Keratinocyte (primary cell): ENCODE measurements around the gene RERE. TPM values are rescaled to one million over a fixed set of nuclear protein-coding genes. Genes with fewer than 3 reads are reported as not detected.
"Not testable (repeated sequence)": the region's sequence is repeated elsewhere in the genome, so short reads cannot be mapped to it uniquely, and the experiment has no call there.

Experiments used
- DNase-seq: peaks from one replicate; pipeline ENCODE4 v3.0.0-alpha.2; 2011; ENCODE audit warnings: low read depth, missing footprints, low spot score
- FAIRE-seq: peaks from 2 replicates; lab custom pipeline; 2011; peaks lifted over from hg19 to GRCh38; lab: Jason Lieb, UNC
- H2AFZ ChIP-seq: 2 replicates; pipeline ENCODE4 v1.6.0; 2012; ENCODE audit warnings: low read length, control low read depth, inconsistent platforms; ENCODE audit not compliant: control insufficient read depth
- H3K27ac ChIP-seq: 2 replicates; pipeline ENCODE4 v1.5.1; 2011; ENCODE audit warnings: low read length; ENCODE audit not compliant: control insufficient read depth, insufficient read depth
- H3K27me3 ChIP-seq: 3 replicates; pipeline ENCODE4 v1.6.0; 2011; ENCODE audit warnings: low read length; ENCODE audit not compliant: control insufficient read depth, insufficient read depth; ENCODE audit errors: extremely low read depth
- H3K36me3 ChIP-seq, 2 experiments: 2 replicates in 1 of 2; 3 replicates in 1 of 2; pipeline ENCODE4 v1.5.1; 2011; ENCODE audit warnings: low read length in 2 of 2, mild to moderate bottlenecking in 1 of 2; ENCODE audit not compliant: control insufficient read depth in 2 of 2, insufficient read depth in 2 of 2; ENCODE audit errors: extremely low read depth in 1 of 2
- H3K4me1 ChIP-seq: 3 replicates; pipeline ENCODE4 v1.5.1; 2011; ENCODE audit warnings: low read length; ENCODE audit not compliant: control insufficient read depth, insufficient read depth; ENCODE audit errors: extremely low read depth
- H3K4me2 ChIP-seq: 3 replicates; pipeline ENCODE4 v1.6.0; 2011; ENCODE audit warnings: low read depth, low read length; ENCODE audit not compliant: control insufficient read depth, insufficient read depth; ENCODE audit errors: extremely low read depth
- H3K4me3 ChIP-seq, 3 experiments: fragments of 200-600 bp in 1 of 3; sonication (generic) in 1 of 3; 2 replicates in 2 of 3; 3 replicates in 1 of 3; pipeline ENCODE4 v1.5.1; 2011 to 2016; ENCODE audit warnings: low read length in 3 of 3, mild to moderate bottlenecking in 3 of 3, control low read depth in 2 of 3, inconsistent platforms in 1 of 3, low read depth in 1 of 3, mixed read lengths in 1 of 3, mixed run types in 1 of 3, moderate library complexity in 1 of 3; ENCODE audit not compliant: control insufficient read depth in 2 of 3, insufficient read depth in 2 of 3; ENCODE audit errors: extremely low read depth in 1 of 3
- H3K79me2 ChIP-seq: 2 replicates; pipeline ENCODE4 v1.6.0; 2012; ENCODE audit warnings: low read length; ENCODE audit not compliant: control insufficient read depth, insufficient read depth
- H3K9ac ChIP-seq: 3 replicates; pipeline ENCODE4 v1.6.0; 2011; ENCODE audit warnings: low read length; ENCODE audit not compliant: control insufficient read depth, insufficient read depth; ENCODE audit errors: extremely low read depth
- H3K9me1 ChIP-seq: 3 replicates; pipeline ENCODE4 v1.6.0; 2011; ENCODE audit warnings: low read length; ENCODE audit not compliant: control insufficient read depth, insufficient read depth; ENCODE audit errors: extremely low read depth
- H3K9me3 ChIP-seq: 2 replicates; pipeline ENCODE4 v1.5.1; 2012; ENCODE audit warnings: low read depth, low read length; ENCODE audit not compliant: control insufficient read depth
- H4K20me1 ChIP-seq: 3 replicates; pipeline ENCODE4 v1.6.0; 2011; ENCODE audit warnings: low read length; ENCODE audit not compliant: control insufficient read depth, insufficient read depth; ENCODE audit errors: extremely low read depth
- EZH2 ChIP-seq: IDR thresholded peaks from one replicate; pipeline ENCODE4 v1.6.1; 2012; ENCODE audit warnings: inconsistent platforms, mild to moderate bottlenecking, low read length, moderate library complexity
- dilution Hi-C: fragments of 300-500 bp; cut with MboI; formaldehyde crosslinking; loops from one replicate; pipeline ENCODE4 v1.7.0; 2020; ENCODE audit warnings: low sequenced_read_pairs; ENCODE audit not compliant: extremely low pct_ligation_motif_present
- polyA plus RNA-seq, 5 experiments: library from polyadenylated mRNA; depleted of rRNA in 3 of 5; stranded (reverse) in 3 of 5; stranded (forward) in 1 of 5; unstranded in 1 of 5; fragments of >200 nt; gene quantifications; 1 replicate in 1 of 5; 2 replicates in 3 of 5; 3 replicates in 1 of 5; pipeline versions ENCODE4 v1.2.1 to v1.2.3, GENCODE V29; 2011 to 2012; ENCODE audit warnings: missing spikeins in 2 of 5, low read depth in 1 of 5, low replicate concordance in 1 of 5
- TF ChIP-seq, protein P1 (sequence below), 3 experiments: IDR thresholded peaks in 1 of 3; conservative IDR thresholded peaks in 1 of 3; optimal IDR thresholded peaks in 1 of 3; 2 replicates in 2 of 3; 3 replicates in 1 of 3; pipeline versions ENCODE3 to v1.5.1; 2011; ENCODE audit warnings: low read length in 3 of 3, mild to moderate bottlenecking in 3 of 3, moderate library complexity in 2 of 3, control low read depth in 1 of 3, inconsistent platforms in 1 of 3; ENCODE audit not compliant: insufficient read depth in 2 of 3; ENCODE audit errors: extremely low read depth in 1 of 3

The RERE gene
- polyA plus RNA-seq, 1 donor (not counting 4 experiments of a cell fraction or from before 2014, with no cell fraction given), result 3.8 TPM

GRCh38 chr1:8727809-8728213 is 89.6 kb downstream of the RERE start:
- Histone ChIP-seq H4K20me1 (no peaks in the 10 kb centered on the region), H3K9me3 (no peaks in the 10 kb centered on the region), H3K4me1 (no peaks in the 10 kb centered on the region), H3K36me3 (no peaks in the 10 kb centered on the region), H3K9ac (no peak overlapping the region), H3K79me2 (no peaks in the 10 kb centered on the region), H2AFZ (no peak overlapping the region), H3K27me3 (no peaks in the 10 kb centered on the region), H3K4me3 (no peak overlapping the region), H3K27ac (no peak overlapping the region), H3K4me2 (no peak overlapping the region), H3K9me1 (no peaks in the 10 kb centered on the region)
- dilution Hi-C loops, result loop anchor here (25.0 kb wide), 1 partner anchor 91 kb away; no protein-coding TSS in a partner anchor
- FAIRE-seq, result no peak
- TF ChIP-seq, protein P1, sequence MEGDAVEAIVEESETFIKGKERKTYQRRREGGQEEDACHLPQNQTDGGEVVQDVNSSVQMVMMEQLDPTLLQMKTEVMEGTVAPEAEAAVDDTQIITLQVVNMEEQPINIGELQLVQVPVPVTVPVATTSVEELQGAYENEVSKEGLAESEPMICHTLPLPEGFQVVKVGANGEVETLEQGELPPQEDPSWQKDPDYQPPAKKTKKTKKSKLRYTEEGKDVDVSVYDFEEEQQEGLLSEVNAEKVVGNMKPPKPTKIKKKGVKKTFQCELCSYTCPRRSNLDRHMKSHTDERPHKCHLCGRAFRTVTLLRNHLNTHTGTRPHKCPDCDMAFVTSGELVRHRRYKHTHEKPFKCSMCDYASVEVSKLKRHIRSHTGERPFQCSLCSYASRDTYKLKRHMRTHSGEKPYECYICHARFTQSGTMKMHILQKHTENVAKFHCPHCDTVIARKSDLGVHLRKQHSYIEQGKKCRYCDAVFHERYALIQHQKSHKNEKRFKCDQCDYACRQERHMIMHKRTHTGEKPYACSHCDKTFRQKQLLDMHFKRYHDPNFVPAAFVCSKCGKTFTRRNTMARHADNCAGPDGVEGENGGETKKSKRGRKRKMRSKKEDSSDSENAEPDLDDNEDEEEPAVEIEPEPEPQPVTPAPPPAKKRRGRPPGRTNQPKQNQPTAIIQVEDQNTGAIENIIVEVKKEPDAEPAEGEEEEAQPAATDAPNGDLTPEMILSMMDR (optimal IDR thresholded peaks at IDR 0.05 in 1 of 3, IDR thresholded peaks at IDR 0.05 in 1 of 3, conservative IDR thresholded peaks at IDR 0.05 in 1 of 3; ENCODE audit: extremely low read depth in 1 of 3, insufficient read depth in 2 of 3, low read length in 3 of 3), result no peak
- no peak for TF ChIP-seq EZH2
- no peak for DNase-seq

DNA sequence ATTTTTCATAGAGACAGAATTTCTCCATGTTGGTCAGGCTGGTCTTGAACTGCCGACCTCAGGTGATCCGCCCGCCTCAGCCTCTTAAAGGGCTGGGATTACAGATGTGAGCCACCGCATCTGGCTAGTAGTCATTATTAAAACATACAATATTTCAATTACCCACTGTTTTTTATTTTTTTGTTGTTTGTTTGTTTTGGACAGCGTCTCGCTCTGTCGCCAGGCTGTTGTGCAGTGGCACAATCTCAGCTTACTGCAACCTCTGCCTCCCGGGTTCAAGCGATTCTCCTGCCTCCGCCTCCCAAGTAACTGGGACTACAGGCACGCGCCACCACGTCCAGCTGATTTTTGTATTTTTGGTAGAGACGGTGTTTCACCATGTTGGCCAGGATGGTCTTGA is 90.1 kb downstream of the RERE start:
- H3K27ac ChIP-seq, H3K9ac ChIP-seq, H3K36me3 ChIP-seq, H3K4me2 ChIP-seq, H3K79me2 ChIP-seq, H3K9me1 ChIP-seq, H2AFZ ChIP-seq, H3K27me3 ChIP-seq, DNase-seq, H3K4me1 ChIP-seq, H3K4me3 ChIP-seq, FAIRE-seq, H3K9me3 ChIP-seq, H4K20me1 ChIP-seq: not testable (repeated sequence)
- dilution Hi-C loops, result loop anchor here (25.0 kb wide), 1 partner anchor 90 kb away; no protein-coding TSS in a partner anchor

GRCh38 chr1:8726801-8727186 is 90.6 kb downstream of the RERE start:
- not testable (repeated sequence) for H3K4me3 ChIP-seq, H2AFZ ChIP-seq, H3K9me3 ChIP-seq, H3K9ac ChIP-seq, H3K27me3 ChIP-seq, H3K36me3 ChIP-seq, H3K9me1 ChIP-seq, H4K20me1 ChIP-seq, DNase-seq, H3K79me2 ChIP-seq, FAIRE-seq, H3K27ac ChIP-seq, H3K4me2 ChIP-seq, H3K4me1 ChIP-seq
- dilution Hi-C loops, result loop anchor here (25.0 kb wide), 1 partner anchor 89 kb away; no protein-coding TSS in a partner anchor
